ENCODE data around the gene ENPP7.

The ENPP7 gene

DNA sequence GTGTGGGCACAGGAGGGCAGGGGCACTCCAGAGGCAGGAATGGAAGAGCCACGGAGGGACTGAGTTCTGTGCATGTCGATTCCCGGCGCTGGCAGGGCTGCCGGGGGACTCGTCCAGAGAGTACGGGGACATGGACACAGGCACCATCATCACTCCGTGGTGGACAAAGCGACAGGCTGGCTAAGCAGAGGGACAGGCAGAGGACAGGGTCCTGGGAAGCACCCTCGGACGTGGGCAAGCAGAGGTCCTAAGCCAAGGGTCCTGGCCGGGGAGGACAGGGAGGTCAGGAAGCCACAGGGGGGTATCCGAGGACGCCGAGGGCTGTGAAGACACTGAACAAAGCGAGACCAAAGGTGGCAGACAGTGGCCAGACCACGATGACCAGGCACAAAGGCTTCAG lies 44.3 kb upstream of the ENPP7 start:
- H3K27ac ChIP-seq: no peak overlapping the region
- ChIA-PET POLR2A (ENCODE audit: low non-redundant PET) (no interaction called here), CTCF (no interaction called here)
- no peak for DNase-seq (ENCODE audit: low spot score)
- TF ChIP-seq, protein P1, sequence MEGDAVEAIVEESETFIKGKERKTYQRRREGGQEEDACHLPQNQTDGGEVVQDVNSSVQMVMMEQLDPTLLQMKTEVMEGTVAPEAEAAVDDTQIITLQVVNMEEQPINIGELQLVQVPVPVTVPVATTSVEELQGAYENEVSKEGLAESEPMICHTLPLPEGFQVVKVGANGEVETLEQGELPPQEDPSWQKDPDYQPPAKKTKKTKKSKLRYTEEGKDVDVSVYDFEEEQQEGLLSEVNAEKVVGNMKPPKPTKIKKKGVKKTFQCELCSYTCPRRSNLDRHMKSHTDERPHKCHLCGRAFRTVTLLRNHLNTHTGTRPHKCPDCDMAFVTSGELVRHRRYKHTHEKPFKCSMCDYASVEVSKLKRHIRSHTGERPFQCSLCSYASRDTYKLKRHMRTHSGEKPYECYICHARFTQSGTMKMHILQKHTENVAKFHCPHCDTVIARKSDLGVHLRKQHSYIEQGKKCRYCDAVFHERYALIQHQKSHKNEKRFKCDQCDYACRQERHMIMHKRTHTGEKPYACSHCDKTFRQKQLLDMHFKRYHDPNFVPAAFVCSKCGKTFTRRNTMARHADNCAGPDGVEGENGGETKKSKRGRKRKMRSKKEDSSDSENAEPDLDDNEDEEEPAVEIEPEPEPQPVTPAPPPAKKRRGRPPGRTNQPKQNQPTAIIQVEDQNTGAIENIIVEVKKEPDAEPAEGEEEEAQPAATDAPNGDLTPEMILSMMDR (conservative IDR thresholded peaks at IDR 0.05; ENCODE audit: low read depth): no peak

DNA sequence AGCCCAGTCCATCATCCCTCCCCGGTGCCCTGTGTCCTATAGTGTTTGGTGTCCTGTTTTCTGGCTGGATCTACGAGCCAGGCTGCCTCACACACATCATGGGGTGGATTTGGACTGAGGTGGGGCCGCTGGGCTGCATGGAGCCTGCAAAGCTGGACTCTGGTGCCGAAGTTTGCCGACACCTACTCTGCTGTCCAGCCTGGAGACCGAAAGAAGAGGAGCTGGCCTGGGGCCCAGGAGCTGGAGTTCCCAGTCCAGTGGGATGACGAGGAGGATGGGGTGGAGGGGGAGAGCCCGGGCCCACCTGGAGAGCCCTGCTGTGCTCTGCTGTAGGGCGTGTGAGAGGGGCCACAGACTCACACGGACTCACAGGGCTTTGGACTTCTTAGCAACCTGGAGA lies 40.3 kb upstream of the ENPP7 start:
- TF ChIP-seq, protein P1 (conservative IDR thresholded peaks at IDR 0.05; ENCODE audit: low read depth): no peak
- no peak for DNase-seq (ENCODE audit: low spot score)
- CTCF ChIA-PET: no interaction called here
- POLR2A ChIA-PET (ENCODE audit: low non-redundant PET): no interaction called here
- no peak overlapping the region for H3K27ac ChIP-seq

DNA sequence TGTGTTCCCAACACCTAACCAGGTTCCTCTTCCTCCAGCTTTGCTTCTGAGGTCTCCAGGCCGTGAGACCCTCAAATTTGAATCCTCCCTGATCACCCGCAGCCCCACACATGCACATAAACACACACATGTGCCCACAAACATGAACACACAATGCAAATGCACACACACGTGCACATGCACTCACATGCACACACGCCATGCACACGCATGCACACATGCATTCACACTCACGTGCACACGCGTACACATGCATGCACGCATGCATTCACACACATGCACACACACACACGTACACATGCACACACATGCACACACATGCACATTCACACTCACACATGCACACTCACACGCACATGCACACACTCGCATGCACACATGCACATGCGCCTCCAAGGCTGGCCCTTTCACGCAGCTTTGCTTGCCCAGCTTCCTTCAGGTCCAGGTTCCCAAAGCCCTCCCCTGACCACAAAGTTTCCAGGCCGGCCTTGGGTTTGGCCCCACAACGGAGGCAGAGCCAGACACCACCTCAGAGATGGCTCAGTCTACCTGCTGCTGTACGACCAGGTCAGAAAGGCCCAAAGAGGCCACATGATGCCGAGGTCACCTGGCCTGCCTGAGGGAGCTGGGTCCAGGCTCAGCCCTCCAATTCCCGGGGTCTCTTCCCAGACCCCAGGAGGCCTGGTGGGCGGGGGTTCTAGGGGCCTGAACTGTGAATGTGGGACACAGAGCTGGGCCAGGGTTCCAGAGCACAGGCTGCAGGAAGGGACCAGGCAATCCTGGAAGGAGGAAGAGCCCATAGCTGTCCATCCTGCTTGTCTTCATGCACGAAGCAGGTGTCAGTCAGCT lies 39.5 kb upstream of the ENPP7 start:
- ChIA-PET CTCF (interaction anchor here (0.7 to 1.4 kb wide), 2 partner anchors 17 to 290 kb away, joined by 3 to 4 read pairs; no protein-coding TSS in a partner anchor), POLR2A (ENCODE audit: low non-redundant PET) (no interaction called here)
- TF ChIP-seq, protein P1 (conservative IDR thresholded peaks at IDR 0.05; ENCODE audit: low read depth): no peak
- no peak for DNase-seq (ENCODE audit: low spot score)
- H3K27ac ChIP-seq: no peak overlapping the region

DNA sequence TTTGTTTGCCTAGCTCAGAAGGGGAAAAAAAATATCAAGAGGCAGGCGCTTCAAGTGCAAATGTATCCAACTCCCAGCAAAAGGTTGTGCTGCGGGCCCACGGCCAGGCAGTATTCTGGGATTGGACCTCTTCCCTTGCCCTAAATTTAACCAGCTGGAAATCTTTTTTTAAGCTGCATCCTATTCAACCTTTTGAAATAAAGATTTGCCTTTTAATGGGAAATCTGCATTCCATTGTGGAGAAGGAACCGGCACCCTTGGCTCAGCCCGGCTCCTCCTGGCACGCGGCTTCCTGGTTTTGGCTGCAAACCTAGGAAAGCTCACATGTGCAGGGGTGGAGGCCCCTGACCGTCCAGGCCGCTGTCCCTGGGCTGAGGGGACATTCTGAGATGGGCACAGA lies 38.8 kb upstream of the ENPP7 start:
- no peak for DNase-seq (ENCODE audit: low spot score)
- H3K27ac ChIP-seq: no peak overlapping the region
- TF ChIP-seq, protein P1 (conservative IDR thresholded peaks at IDR 0.05; ENCODE audit: low read depth): no peak
- ChIA-PET POLR2A (ENCODE audit: low non-redundant PET) (no interaction called here), CTCF (interaction anchor here (0.7 to 1.4 kb wide), 2 partner anchors 17 to 291 kb away, joined by 3 to 4 read pairs; no protein-coding TSS in a partner anchor)

DNA sequence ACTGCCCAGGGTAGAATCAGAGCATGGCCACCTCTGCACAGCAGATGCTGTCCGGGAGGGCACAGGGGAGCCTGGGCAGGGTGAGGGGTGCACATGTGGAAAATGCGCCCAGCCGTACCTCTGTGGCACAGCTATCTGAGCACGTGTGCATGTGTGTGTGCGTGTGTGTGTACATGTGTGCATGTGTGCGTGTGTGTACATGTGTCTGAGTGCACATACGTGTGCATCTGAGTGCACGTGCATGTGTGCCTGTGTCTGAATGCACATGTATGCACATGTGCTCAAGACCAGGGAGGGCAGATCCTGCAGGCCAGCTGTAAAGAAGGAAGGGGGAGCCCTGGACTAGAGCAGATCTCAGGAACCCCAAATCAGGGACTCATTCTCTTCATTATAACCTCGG lies 37.3 kb upstream of the ENPP7 start:
- POLR2A ChIA-PET (ENCODE audit: low non-redundant PET): no interaction called here
- CTCF ChIA-PET: no interaction called here
- TF ChIP-seq, protein P1 (conservative IDR thresholded peaks at IDR 0.05; ENCODE audit: low read depth): no peak
- no peak overlapping the region for H3K27ac ChIP-seq
- no peak for DNase-seq (ENCODE audit: low spot score)

DNA sequence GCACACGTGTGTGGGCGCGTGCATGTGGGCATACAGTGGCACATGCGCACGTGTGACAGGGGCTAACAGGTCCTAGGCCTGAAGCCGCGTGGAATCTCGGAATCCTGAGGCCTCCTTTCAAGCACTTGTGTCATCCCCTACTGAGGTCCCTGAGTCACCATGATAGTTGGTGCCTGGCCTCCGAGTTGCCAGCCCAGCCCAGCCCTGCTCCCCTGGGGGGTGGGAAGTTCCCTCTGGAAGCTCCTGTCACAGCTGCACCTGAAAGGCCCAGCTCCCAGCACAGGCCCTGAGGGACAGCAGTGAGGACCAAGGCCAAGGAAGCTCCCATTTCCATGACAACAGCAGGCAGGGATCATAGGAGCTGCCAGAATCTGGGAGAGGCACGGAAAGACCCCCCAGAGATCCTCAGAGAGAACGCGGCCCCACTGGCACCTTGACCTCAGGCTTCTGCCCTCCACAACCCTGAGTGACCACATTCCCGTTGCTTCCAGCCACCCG lies 35.4 kb upstream of the ENPP7 start:
- POLR2A ChIA-PET (ENCODE audit: low non-redundant PET): no interaction called here
- TF ChIP-seq, protein P1 (conservative IDR thresholded peaks at IDR 0.05; ENCODE audit: low read depth): no peak
- no peak overlapping the region for H3K27ac ChIP-seq
- DNase-seq (ENCODE audit: low spot score): no peak
- CTCF ChIA-PET: no interaction called here
